Epithelial cell of esophagus (primary cell): ENCODE data around the gene NR5A1.

ENCODE experiments used
- DNase-seq: peaks from one replicate; pipeline ENCODE4 v3.0.0; 2010; ENCODE audit warnings: low read depth
- H3K4me3 ChIP-seq: 2 replicates; pipeline ENCODE4 v1.5.1; 2011; ENCODE audit warnings: mild to moderate bottlenecking, low read length, control low read depth
- TF ChIP-seq, protein P1 (sequence below): IDR thresholded peaks from 2 replicates; pipeline ENCODE4 v1.5.1; 2011; ENCODE audit warnings: low read depth, mild to moderate bottlenecking, low read length, control low read depth, inconsistent platforms; ENCODE audit not compliant: insufficient read depth; ENCODE audit errors: missing control alignments

The NR5A1 gene

DNA sequence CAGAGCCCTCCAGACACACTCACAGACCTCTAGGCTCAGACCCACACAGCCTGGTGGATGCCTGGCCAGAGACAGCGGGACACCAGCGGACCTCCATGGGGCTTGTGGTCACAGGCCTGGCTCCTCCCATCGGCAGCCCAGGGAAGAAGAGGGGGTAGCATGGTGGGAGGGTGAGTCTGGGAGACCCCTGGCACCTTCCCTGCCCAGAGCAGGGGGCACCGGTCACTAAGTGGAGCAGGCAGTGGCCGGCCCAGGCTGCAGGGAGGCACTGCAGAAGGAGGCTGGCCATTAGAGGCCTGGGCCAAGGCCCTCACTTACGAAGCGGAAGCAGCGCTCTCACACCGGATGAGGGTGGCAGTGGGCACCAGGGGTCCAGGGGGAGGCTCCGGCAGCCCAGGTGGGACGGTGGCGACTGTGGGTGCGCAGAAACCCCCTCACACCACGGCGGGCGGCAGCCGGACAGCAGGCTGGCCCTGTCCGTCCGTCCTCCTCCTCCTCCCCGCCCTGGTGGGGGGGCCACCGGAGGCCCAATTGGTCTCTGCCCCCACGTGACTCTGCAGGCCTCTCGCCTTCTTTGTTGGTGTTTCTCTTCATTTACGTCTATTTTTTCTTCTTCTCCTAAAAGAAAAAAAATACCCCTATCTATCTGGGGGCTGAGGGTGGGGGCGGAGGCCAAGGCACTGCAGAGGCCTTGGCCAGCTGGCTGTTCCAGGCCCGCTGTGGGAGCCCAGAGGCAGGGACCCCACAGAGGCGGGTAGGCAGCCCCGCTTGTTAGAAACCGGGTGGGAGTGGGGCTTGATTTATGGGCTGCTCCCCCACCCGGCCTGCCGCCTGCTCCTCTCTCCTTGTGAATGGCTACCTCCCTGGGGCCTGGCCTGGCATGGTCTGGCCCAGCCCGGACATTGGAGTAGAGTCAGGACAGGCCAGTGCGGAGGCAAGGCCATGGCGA lies at the start of gene NR5A1:
NR5A1 (minus strand) TSS at position 469 of the 949 bp plus-strand sequence. CDS start 4,004 bp downstream, outside the sequence.
- TF ChIP-seq, protein P1, sequence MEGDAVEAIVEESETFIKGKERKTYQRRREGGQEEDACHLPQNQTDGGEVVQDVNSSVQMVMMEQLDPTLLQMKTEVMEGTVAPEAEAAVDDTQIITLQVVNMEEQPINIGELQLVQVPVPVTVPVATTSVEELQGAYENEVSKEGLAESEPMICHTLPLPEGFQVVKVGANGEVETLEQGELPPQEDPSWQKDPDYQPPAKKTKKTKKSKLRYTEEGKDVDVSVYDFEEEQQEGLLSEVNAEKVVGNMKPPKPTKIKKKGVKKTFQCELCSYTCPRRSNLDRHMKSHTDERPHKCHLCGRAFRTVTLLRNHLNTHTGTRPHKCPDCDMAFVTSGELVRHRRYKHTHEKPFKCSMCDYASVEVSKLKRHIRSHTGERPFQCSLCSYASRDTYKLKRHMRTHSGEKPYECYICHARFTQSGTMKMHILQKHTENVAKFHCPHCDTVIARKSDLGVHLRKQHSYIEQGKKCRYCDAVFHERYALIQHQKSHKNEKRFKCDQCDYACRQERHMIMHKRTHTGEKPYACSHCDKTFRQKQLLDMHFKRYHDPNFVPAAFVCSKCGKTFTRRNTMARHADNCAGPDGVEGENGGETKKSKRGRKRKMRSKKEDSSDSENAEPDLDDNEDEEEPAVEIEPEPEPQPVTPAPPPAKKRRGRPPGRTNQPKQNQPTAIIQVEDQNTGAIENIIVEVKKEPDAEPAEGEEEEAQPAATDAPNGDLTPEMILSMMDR, result no peak
- DNase-seq, result no peak
- no peak within 1 kb of the TSS for H3K4me3 ChIP-seq

DNA sequence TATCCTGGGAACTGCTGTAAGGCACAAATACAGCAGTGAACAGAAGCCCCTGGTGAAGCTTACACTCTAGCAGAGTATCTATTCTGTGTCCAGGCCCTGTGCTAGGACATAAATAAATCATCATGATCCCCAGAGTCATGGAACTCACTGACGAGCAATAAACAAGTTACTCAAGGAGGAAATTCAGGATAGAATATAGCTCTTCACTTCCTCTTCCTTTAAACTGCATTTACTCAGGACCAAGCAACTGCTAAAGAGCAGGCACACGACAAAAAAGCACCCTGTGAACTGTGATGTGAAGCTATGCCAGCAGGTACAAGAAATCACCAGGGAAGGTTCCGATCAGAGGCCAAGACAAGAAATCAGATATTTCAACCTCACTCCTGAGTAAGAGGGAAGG lies 47.8 kb upstream of the NR5A1 start:
- TF ChIP-seq, protein P1, result no peak
- DNase-seq, result no peak
- no peak overlapping the region for H3K4me3 ChIP-seq

DNA sequence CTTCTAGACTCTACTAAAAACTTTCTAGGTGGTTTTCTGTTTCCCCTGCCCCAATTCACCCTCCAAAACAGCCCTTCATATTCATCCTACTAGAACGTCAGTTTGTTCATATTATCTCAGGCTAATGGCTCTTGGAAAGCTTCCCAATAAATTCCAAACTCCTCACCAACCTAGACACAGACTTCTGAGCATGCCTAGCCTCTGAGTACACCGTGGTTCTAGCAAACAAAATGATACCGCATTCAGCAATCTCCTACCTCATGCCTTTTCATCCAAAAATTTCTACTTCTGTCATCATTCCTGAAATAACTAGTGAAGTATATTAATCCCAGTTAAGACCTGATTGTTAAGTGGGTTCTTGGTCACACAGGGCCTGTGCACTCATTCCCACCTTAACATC lies 46.5 kb upstream of the NR5A1 start:
- H3K4me3 ChIP-seq, result no peak overlapping the region
- TF ChIP-seq, protein P1, result no peak
- peak; percentile 25 for DNase-seq

DNA sequence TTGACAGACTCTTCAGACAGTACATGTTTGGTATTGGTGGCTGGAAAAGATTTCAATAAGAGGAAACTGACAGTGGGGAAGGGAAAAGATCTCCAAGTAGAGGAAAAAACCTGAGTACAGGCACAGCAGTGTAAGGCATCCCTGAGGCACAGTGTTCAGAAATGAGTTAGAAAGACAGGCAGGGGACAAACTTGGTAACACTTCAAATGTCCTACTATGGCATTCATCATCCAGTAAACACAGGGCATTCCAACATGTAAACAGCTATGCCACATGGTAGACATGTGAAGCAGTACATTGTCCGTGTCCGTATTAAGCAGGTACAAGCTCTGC lies 45.0 kb upstream of the NR5A1 start:
- DNase-seq, result no peak
- TF ChIP-seq, protein P1, result no peak

DNA sequence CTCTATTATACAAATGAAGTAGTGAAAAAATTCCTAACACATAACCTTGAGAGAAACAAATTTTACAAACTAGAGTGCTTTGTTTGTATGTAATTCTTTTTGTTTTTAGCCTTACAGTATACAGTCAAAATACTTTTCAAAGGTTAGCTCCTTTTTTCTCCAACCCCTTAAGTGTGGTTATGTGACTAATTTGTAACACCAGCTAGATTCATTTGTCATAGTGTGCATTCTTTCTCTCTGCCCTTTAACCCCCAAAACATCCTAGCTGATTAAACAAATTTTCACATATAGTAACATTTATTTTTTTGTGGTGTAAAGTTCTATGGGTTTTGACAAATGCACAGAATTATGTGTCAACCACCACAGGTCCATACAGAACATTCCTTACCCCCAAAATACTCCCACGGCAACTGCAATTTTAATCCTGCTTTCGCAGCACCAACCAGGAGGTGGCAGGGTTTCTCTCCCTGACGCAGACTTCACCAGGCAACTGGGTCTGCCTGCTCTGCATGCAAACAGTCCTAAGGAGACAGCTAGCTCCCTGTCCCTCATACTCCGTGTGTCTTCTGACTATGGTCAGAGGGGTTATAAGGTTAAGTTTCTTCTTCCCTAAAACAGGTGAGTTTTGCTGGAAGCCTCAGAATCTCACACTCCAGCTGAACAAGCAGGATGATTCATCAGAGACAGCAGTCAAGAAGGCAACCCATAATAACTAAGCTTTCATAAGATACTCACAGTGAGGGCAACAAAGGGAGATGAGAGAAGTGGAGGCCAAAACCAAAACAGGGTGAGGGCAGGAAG lies 44.5 kb upstream of the NR5A1 start:
- TF ChIP-seq, protein P1, result peak; percentile 92
- H3K4me3 ChIP-seq, result no peak overlapping the region
- peak; percentile 58 for DNase-seq

More for the DNA sequence above, 45.0 kb upstream of the NR5A1 start:
- no peak overlapping the region for H3K4me3 ChIP-seq

DNA sequence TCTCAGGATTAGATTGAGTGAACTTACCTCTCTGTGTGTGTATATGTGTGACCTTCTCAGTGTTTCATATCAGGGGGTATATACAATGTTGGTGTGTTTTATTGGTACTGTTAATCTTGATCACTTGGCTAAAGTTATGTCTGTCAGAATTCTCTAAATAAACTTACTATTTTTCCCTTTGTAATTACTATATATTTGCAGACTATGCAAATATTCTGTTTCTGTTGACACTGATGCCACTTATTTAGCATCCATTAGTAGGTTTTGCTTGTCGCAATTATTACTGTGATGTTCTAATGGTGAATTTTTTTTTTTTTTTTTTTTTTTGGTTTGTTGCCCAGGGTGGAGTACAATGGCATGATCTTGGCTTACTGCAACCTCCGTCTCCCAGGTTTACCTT lies 42.9 kb upstream of the NR5A1 start:
- no peak for DNase-seq
- TF ChIP-seq, protein P1, result no peak
- H3K4me3 ChIP-seq, result no peak overlapping the region
